DMS153 treated with DMSO at 0.1 percent for 48 hours (cell line): ENCODE results near the gene SKI.

Source experiments
- DNase-seq: peaks from one replicate; lab custom pipeline; 2025; ENCODE audit not compliant: unreplicated experiment; lab: John Stamatoyannopoulos, UW

Gene SKI

GRCh38 chr1:2229911-2230731, 2.0 kb downstream of the SKI start:
- no peak for DNase-seq

- DNase-seq = no peak
Measured at GRCh38 chr1:2230781-2231531, 2.8 kb downstream of the SKI start.

- DNase-seq = no peak
Measured at GRCh38 chr1:2231532-2232254, 3.6 kb downstream of the SKI start.

GRCh38 chr1:2232255-2232915, 4.3 kb downstream of the SKI start:
- DNase-seq = no peak

GRCh38 chr1:2232916-2233438, 4.9 kb downstream of the SKI start:
- no peak for DNase-seq

GRCh38 chr1:2233468-2233867, 5.3 kb downstream of the SKI start:
- no peak for DNase-seq

- DNase-seq = no peak
Measured at GRCh38 chr1:2233997-2234761, 6.1 kb downstream of the SKI start.

- no peak for DNase-seq
Measured at GRCh38 chr1:2234762-2235113, 6.6 kb downstream of the SKI start.

- DNase-seq = no peak
Measured at GRCh38 chr1:2235300-2235998, 7.3 kb downstream of the SKI start.

- no peak for DNase-seq
Measured at GRCh38 chr1:2236695-2237677, 8.9 kb downstream of the SKI start.

GRCh38 chr1:2237773-2238172, 9.7 kb downstream of the SKI start:
- DNase-seq = no peak

- no peak for DNase-seq
Measured at GRCh38 chr1:2238361-2239012, 10.4 kb downstream of the SKI start.

- DNase-seq = no peak
Measured at GRCh38 chr1:2239013-2239370, 10.9 kb downstream of the SKI start.

GRCh38 chr1:2239384-2239985, 11.4 kb downstream of the SKI start:
- no peak for DNase-seq

GRCh38 chr1:2240270-2241156, 12.4 kb downstream of the SKI start:
- no peak for DNase-seq

GRCh38 chr1:2241820-2242219, 13.7 kb downstream of the SKI start:
- no peak for DNase-seq
